ENCODE results near the gene SPECC1.

GRCh38 chr17:20262226-20263114 lies 253.3 kb downstream of the SPECC1 start:
- TF ChIP-seq CTCF (IDR thresholded peaks at IDR 0.05) (no peak), EZH2 (IDR thresholded peaks at IDR 0.05) (no peak), EZH2phosphoT487 (IDR thresholded peaks at IDR 0.05) (no peak)
